Thoracic aorta (tissue), 2 donors: Measurements from ENCODE around the gene OR2AE1. TPM values are rescaled to one million over a fixed set of nuclear protein-coding genes. Genes with fewer than 3 reads are reported as not detected.

Source experiments
- ATAC-seq: fragments of 150-250 bp; one replicate; pipeline ENCODE4 v1.8.0; 2017; ENCODE audit warnings: low read depth; ENCODE audit not compliant: insufficient number of reproducible peaks, low FRiP score
- DNase-seq: peaks from one replicate; pipeline ENCODE4 v3.0.0-alpha.2; 2020; ENCODE audit warnings: low spot score
- H3K27ac ChIP-seq, 2 donors: fragments of 200-600 bp; sonication (generic); 1 replicate in 1 of 2; 2 replicates in 1 of 2; pipeline ENCODE4 v1.5.1; 2016; ENCODE audit warnings: mild to moderate bottlenecking in 2 of 2, moderate library complexity in 2 of 2
- H3K27me3 ChIP-seq: fragments of 200-600 bp; sonication (generic); replicated peaks from 2 replicates; pipeline ENCODE4 v1.6.0; 2016; ENCODE audit warnings: mild to moderate bottlenecking; ENCODE audit not compliant: insufficient read depth
- H3K36me3 ChIP-seq: fragments of 200-600 bp; sonication (generic); one replicate; pipeline ENCODE4 v1.5.1; 2016
- H3K4me1 ChIP-seq, 2 donors: fragments of 200-600 bp; sonication (generic); 1 replicate in 1 of 2; 2 replicates in 1 of 2; pipeline versions ENCODE4 v1.5.1 to v1.6.0; 2016; ENCODE audit warnings: low read depth in 2 of 2, mild to moderate bottlenecking in 1 of 2; ENCODE audit not compliant: control insufficient read depth in 1 of 2
- H3K4me3 ChIP-seq: fragments of 200-600 bp; sonication (generic); 2 replicates; pipeline ENCODE4 v1.5.1; 2016; ENCODE audit warnings: mild to moderate bottlenecking
- H3K9me3 ChIP-seq: fragments of 200-600 bp; sonication (generic); 2 replicates; pipeline ENCODE4 v1.5.1; 2016
- total RNA-seq, 2 donors: library from RNA; depleted of rRNA; stranded (reverse); fragments of >200 nt; gene quantifications; one replicate each; pipeline versions ENCODE4 v1.1.0 to v1.2.3, GENCODE V29; 2016
- TF ChIP-seq, protein P1 (sequence below): fragments of 200-600 bp; sonication (generic); IDR thresholded peaks from one replicate; pipeline ENCODE4 v1.5.1; 2019; ENCODE audit warnings: antibody characterized with exemption

The OR2AE1 gene
- total RNA-seq, 2 donors from 2014 or later: 0.41 to 2.9 TPM

DNA sequence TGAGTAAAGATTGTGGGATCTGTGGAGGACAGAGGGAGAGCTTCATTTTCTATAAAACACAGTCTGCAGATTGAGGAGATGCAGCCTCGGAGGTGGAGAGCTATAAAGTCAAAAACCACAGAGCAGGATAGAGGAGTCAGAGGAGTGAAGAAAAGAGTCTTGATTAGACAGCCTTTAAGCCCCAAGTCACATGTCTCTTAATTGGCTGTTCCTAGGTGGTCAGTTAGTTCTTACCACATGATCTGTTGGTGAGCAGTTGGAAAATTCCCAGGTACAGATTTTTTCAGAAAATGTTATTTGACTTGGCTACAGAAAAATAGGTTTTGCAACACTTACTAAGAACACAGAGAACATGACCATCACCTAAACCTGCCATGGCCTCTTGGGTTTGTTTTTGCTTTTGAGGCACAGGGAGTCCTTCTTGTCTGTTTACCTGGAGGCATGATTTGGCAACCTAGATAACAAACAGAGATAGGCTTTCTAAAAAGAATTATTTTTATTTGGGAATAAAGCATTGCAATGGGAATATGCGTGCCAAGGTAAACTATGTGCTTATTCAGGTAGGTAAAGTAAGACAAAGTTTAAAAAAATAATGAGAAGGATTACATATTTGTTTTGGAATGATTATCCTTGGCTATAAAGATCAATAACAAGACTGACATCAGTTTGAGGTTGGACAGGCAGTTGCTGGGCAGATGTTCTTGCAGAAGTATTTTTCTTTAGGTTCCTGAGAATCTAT lies 49.6 kb downstream of the OR2AE1 start:
- Histone ChIP-seq H3K27ac (no peak overlapping the region), H3K9me3 (no peaks in the 10 kb centered on the region), H3K4me3 (no peak overlapping the region), H3K36me3 (no peaks in the 10 kb centered on the region), H3K4me1 (peaks cover 5 to 40% of the 10 kb centered on the region in 2 donors), H3K27me3 (no peaks in the 10 kb centered on the region)
- TF ChIP-seq, protein P1, sequence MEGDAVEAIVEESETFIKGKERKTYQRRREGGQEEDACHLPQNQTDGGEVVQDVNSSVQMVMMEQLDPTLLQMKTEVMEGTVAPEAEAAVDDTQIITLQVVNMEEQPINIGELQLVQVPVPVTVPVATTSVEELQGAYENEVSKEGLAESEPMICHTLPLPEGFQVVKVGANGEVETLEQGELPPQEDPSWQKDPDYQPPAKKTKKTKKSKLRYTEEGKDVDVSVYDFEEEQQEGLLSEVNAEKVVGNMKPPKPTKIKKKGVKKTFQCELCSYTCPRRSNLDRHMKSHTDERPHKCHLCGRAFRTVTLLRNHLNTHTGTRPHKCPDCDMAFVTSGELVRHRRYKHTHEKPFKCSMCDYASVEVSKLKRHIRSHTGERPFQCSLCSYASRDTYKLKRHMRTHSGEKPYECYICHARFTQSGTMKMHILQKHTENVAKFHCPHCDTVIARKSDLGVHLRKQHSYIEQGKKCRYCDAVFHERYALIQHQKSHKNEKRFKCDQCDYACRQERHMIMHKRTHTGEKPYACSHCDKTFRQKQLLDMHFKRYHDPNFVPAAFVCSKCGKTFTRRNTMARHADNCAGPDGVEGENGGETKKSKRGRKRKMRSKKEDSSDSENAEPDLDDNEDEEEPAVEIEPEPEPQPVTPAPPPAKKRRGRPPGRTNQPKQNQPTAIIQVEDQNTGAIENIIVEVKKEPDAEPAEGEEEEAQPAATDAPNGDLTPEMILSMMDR: no peak
- ATAC-seq (no peak), DNase-seq (no peak)

Other genes with a start within 250 kb of the OR2AE1 start
- 1 to 10 TPM; 3.5 to 5.4 TPM for gene CYP3A5, start 197.0 kb downstream of the OR2AE1 start, total RNA-seq
- not detected for gene CYP3A7, start 141.8 kb downstream of the OR2AE1 start, total RNA-seq
- not detected for gene CYP3A4, start 92.8 kb downstream of the OR2AE1 start, total RNA-seq
- gene CYP3A43, start 49.0 kb downstream of the OR2AE1 start, total RNA-seq: under 1 TPM in 1 of 2 donors, not detected in 1; 0.68 TPM
- 10 to 100 TPM; 35.2 to 42.5 TPM for gene TRIM4, start 42.5 kb upstream of the OR2AE1 start, total RNA-seq
- gene GJC3, start 52.6 kb upstream of the OR2AE1 start, total RNA-seq: 1 to 10 TPM in 1 of 2 donors, not detected in 1; 2.6 TPM
- gene AZGP1, start 99.0 kb upstream of the OR2AE1 start, total RNA-seq: 1 to 10 TPM in 1 of 2 donors, not detected in 1; 2.3 TPM
- gene ZKSCAN1, start 138.6 kb upstream of the OR2AE1 start, total RNA-seq: 10 to 100 TPM; 25.6 to 42.5 TPM
- 10 to 100 TPM in 1 of 2 donors, 1 to 10 TPM in 1; 9.3 to 16.6 TPM for gene ZSCAN21, start 172.7 kb upstream of the OR2AE1 start, total RNA-seq
- gene ZNF3, start 204.7 kb upstream of the OR2AE1 start, total RNA-seq: 10 to 100 TPM; 15.2 to 29.6 TPM
- 10 to 100 TPM; 40.4 to 76.2 TPM for gene COPS6, start 211.9 kb upstream of the OR2AE1 start, total RNA-seq
- 10 to 100 TPM; 17.6 to 23.6 TPM for gene MCM7, start 224.4 kb upstream of the OR2AE1 start, total RNA-seq
- 10 to 100 TPM; 22.3 to 23.8 TPM for gene AP4M1, start 224.6 kb upstream of the OR2AE1 start, total RNA-seq
- 10 to 100 TPM; 48.0 to 72.8 TPM for gene TAF6, start 242.3 kb upstream of the OR2AE1 start, total RNA-seq
- 10 to 100 TPM; 12.6 to 13.7 TPM for gene CNPY4, start 242.6 kb upstream of the OR2AE1 start, total RNA-seq
- gene MBLAC1, start 249.9 kb upstream of the OR2AE1 start, total RNA-seq: 1 to 10 TPM in 1 of 2 donors, not detected in 1; 1.1 TPM